Neural cell (in vitro differentiated cells): ENCODE measurements around the gene RASSF4. TPM values are rescaled to one million over a fixed set of nuclear protein-coding genes. Genes with fewer than 3 reads are reported as not detected.

Experiments used
- H2AFZ ChIP-seq: fragments of 200-600, 300-800 bp; sonication (generic), shearing (Covaris generic); 2 replicates; pipeline ENCODE4 v1.6.0; 2014; ENCODE audit warnings: low read depth, mild to moderate bottlenecking, antibody characterized with exemption, low read length, moderate library complexity
- H3F3A ChIP-seq: fragments of 200-600 bp; shearing (Covaris generic); 2 replicates; pipeline ENCODE4 v1.6.1; 2016; ENCODE audit warnings: mild to moderate bottlenecking, moderate library complexity, mixed read lengths, antibody characterized with exemption, low read length; ENCODE audit not compliant: insufficient read depth, poor library complexity, severe bottlenecking
- H3K27ac ChIP-seq: fragments of 200-600, 300-800 bp; sonication (generic), shearing (Covaris generic); 2 replicates; pipeline ENCODE4 v1.5.1; 2014; ENCODE audit warnings: mild to moderate bottlenecking, low read length, moderate library complexity
- H3K27me3 ChIP-seq: fragments of 300-800, 200-600 bp; sonication (generic), shearing (Covaris generic); 2 replicates; pipeline ENCODE4 v1.6.0; 2014; ENCODE audit warnings: mild to moderate bottlenecking, low read depth, low read length, moderate library complexity; ENCODE audit not compliant: insufficient read depth
- H3K36me3 ChIP-seq: fragments of 300-800, 200-600 bp; sonication (generic), shearing (Covaris generic); 2 replicates; pipeline ENCODE4 v1.5.1; 2014; ENCODE audit warnings: mild to moderate bottlenecking, antibody characterized with exemption, low read length, moderate library complexity; ENCODE audit not compliant: insufficient read depth
- H3K4me2 ChIP-seq: fragments of 300-800, 200-600 bp; sonication (generic), shearing (Covaris generic); 2 replicates; pipeline ENCODE4 v1.6.0; 2014; ENCODE audit warnings: mild to moderate bottlenecking, low read length
- H3K4me3 ChIP-seq: fragments of 300-800, 200-600 bp; sonication (generic), shearing (Covaris generic); 2 replicates; pipeline ENCODE4 v1.5.1; 2014; ENCODE audit warnings: mild to moderate bottlenecking, low read length, moderate library complexity
- H3K79me2 ChIP-seq: fragments of 200-600 bp; shearing (Covaris generic); replicated peaks from 2 replicates; pipeline ENCODE4 v1.6.0; 2014; ENCODE audit warnings: mild to moderate bottlenecking, low read length, moderate library complexity; ENCODE audit not compliant: insufficient read depth
- H3K9ac ChIP-seq: fragments of 300-800, 200-600 bp; sonication (generic), shearing (Covaris generic); 2 replicates; pipeline ENCODE4 v1.6.1; 2016; ENCODE audit warnings: mild to moderate bottlenecking, low read length, mixed read lengths
- H3K9me2 ChIP-seq: fragments of 200-600 bp; shearing (Covaris generic); 2 replicates; pipeline ENCODE4 v1.6.1; 2016; ENCODE audit warnings: mild to moderate bottlenecking, low read length, mixed read lengths; ENCODE audit not compliant: insufficient read depth
- H3K9me3 ChIP-seq: fragments of 200-600, 300-800 bp; sonication (generic), shearing (Covaris generic); 2 replicates; pipeline ENCODE4 v1.6.1; 2016; ENCODE audit warnings: mild to moderate bottlenecking, mixed run types, low read length, moderate library complexity, mixed read lengths
- H4K20me1 ChIP-seq: fragments of 200-600 bp; shearing (Covaris generic); 2 replicates; pipeline ENCODE4 v1.6.1; 2016; ENCODE audit warnings: mild to moderate bottlenecking, mixed run types; ENCODE audit not compliant: insufficient read depth
- CTCF ChIP-seq: fragments of 450-650 bp; IDR thresholded peaks from 2 replicates; pipeline ENCODE4 v1.5.1; 2014; ENCODE audit warnings: antibody characterized with exemption, mild to moderate bottlenecking, moderate library complexity; ENCODE audit not compliant: poor library complexity, severe bottlenecking
- EP300 ChIP-seq: fragments of 450-650 bp; conservative IDR thresholded peaks from 2 replicates; pipeline ENCODE4 v1.6.1; 2014; ENCODE audit warnings: antibody characterized with exemption, mild to moderate bottlenecking, moderate library complexity; ENCODE audit not compliant: poor library complexity, severe bottlenecking
- EZH2 ChIP-seq: fragments of 200-600, 300-800 bp; shearing (Covaris generic), sonication (generic); IDR thresholded peaks from 2 replicates; pipeline ENCODE4 v1.6.1; 2014; ENCODE audit warnings: antibody characterized with exemption, low read length, borderline replicate concordance, mild to moderate bottlenecking; ENCODE audit not compliant: insufficient read depth, poor library complexity, severe bottlenecking
- MXI1 ChIP-seq: fragments of 450-650 bp; conservative IDR thresholded peaks from 2 replicates; pipeline ENCODE4 v1.6.1; 2014; ENCODE audit warnings: antibody characterized with exemption, mild to moderate bottlenecking; ENCODE audit not compliant: poor library complexity, severe bottlenecking
- POLR2AphosphoS5 ChIP-seq: IDR thresholded peaks from 2 replicates; pipeline ENCODE4 v1.6.1; 2012
- RAD21 ChIP-seq: fragments of 450-650 bp; conservative IDR thresholded peaks from 2 replicates; pipeline ENCODE4 v1.6.1; 2014; ENCODE audit warnings: antibody characterized with exemption, mild to moderate bottlenecking, moderate library complexity
- REST ChIP-seq: IDR thresholded peaks from 2 replicates; pipeline ENCODE4 v1.6.1; 2012; ENCODE audit warnings: borderline replicate concordance
- SMC3 ChIP-seq: fragments of 450-650 bp; conservative IDR thresholded peaks from 2 replicates; pipeline ENCODE4 v1.6.1; 2014; ENCODE audit warnings: antibody characterized with exemption, mild to moderate bottlenecking, moderate library complexity; ENCODE audit not compliant: poor library complexity
- TAF1 ChIP-seq: IDR thresholded peaks from 2 replicates; pipeline ENCODE4 v1.6.1; 2012; ENCODE audit warnings: low read depth
- polyA plus RNA-seq: library from polyadenylated mRNA; depleted of rRNA; stranded (reverse); fragments of >200 nt; gene quantifications from 2 replicates; pipeline ENCODE4 v1.2.3, GENCODE V29; 2014

RASSF4 gene
- polyA plus RNA-seq, 1 donor from 2014 or later: 10.2 TPM

GRCh38 chr10:44974628-44975430, 15.2 kb downstream of the RASSF4 start:
- Histone ChIP-seq H3K79me2 (no peaks in the 10 kb centered on the region), H3K27me3 (no peaks in the 10 kb centered on the region), H3K36me3 (no peaks in the 10 kb centered on the region), H4K20me1 (no peaks in the 10 kb centered on the region), H3K9me2 (no peaks in the 10 kb centered on the region), H3F3A (no peaks in the 10 kb centered on the region), H3K27ac (no peak overlapping the region), H3K9ac (no peak overlapping the region), H3K9me3 (no peaks in the 10 kb centered on the region), H3K4me2 (no peak overlapping the region), H2AFZ (no peak overlapping the region), H3K4me3 (peak overlapping the region; percentile 19)
- peak; percentile 70 for TF ChIP-seq CTCF
- TF ChIP-seq SMC3: peak; percentile 65
- no peak for TF ChIP-seq EZH2
- peak; percentile 48 for TF ChIP-seq RAD21

- no peak overlapping the region for H3K27ac ChIP-seq
- no peak for TF ChIP-seq CTCF
- no peak for TF ChIP-seq EP300
- TF ChIP-seq POLR2AphosphoS5: no peak
- no peak for TF ChIP-seq REST
- TF ChIP-seq MXI1: no peak
- TF ChIP-seq RAD21: no peak
- no peak for TF ChIP-seq EZH2
- no peak for TF ChIP-seq SMC3
- no peak for TF ChIP-seq TAF1
- H3F3A ChIP-seq: no peaks in the 10 kb centered on the region
- no peak overlapping the region for H3K9ac ChIP-seq
- no peaks in the 10 kb centered on the region for H4K20me1 ChIP-seq
- no peak overlapping the region for H2AFZ ChIP-seq
- H3K9me3 ChIP-seq: no peaks in the 10 kb centered on the region
- H3K27me3 ChIP-seq: no peaks in the 10 kb centered on the region
- no peak overlapping the region for H3K4me3 ChIP-seq
- H3K36me3 ChIP-seq: no peaks in the 10 kb centered on the region
- H3K79me2 ChIP-seq: no peaks in the 10 kb centered on the region
- no peak overlapping the region for H3K4me2 ChIP-seq
- no peaks in the 10 kb centered on the region for H3K9me2 ChIP-seq
Observed at GRCh38 chr10:44975431-44976331, 16.1 kb downstream of the RASSF4 start.
